ENCODE data around the gene DAGLA. TPM values are rescaled to one million over a fixed set of nuclear protein-coding genes. Genes with fewer than 3 reads are reported as not detected.
A peak's percentile ranks its signal among the peaks of the same experiment; 100 is the strongest.

Gene DAGLA
- total RNA-seq, 1 donor = 3.6 TPM

GRCh38 chr11:61697764-61698163 is 17.6 kb downstream of the DAGLA start:
- TF ChIP-seq CTCF (IDR thresholded peaks at IDR 0.05; ENCODE audit: extremely low read depth, low read depth, low read length) = no peak
- Histone ChIP-seq H3K27me3 (ENCODE audit: insufficient read depth, low read length) (no peaks in the 10 kb centered on the region), H4K20me1 (ENCODE audit: insufficient read depth, low read length) (peaks cover 61% of the 10 kb centered on the region), H3K9me3 (ENCODE audit: low read depth, low read length) (no peaks in the 10 kb centered on the region), H3K79me2 (ENCODE audit: insufficient read depth, low read length) (peaks cover 28% of the 10 kb centered on the region), H3K4me3 (ENCODE audit: insufficient read depth, low read length) (no peak overlapping the region), H2AFZ (ENCODE audit: low read length) (no peak overlapping the region), H3K4me1 (ENCODE audit: insufficient read depth, low read length) (peaks cover 27% of the 10 kb centered on the region), H3K36me3 (ENCODE audit: insufficient read depth, low read length) (no peaks in the 10 kb centered on the region), H3K27ac (ENCODE audit: low read depth, low read length) (no peak overlapping the region), H3K4me2 (ENCODE audit: insufficient read depth, low read length) (no peak overlapping the region)
- peak; percentile 55 for DNase-seq (ENCODE audit: insufficient read length, low spot score, missing footprints)

DNA sequence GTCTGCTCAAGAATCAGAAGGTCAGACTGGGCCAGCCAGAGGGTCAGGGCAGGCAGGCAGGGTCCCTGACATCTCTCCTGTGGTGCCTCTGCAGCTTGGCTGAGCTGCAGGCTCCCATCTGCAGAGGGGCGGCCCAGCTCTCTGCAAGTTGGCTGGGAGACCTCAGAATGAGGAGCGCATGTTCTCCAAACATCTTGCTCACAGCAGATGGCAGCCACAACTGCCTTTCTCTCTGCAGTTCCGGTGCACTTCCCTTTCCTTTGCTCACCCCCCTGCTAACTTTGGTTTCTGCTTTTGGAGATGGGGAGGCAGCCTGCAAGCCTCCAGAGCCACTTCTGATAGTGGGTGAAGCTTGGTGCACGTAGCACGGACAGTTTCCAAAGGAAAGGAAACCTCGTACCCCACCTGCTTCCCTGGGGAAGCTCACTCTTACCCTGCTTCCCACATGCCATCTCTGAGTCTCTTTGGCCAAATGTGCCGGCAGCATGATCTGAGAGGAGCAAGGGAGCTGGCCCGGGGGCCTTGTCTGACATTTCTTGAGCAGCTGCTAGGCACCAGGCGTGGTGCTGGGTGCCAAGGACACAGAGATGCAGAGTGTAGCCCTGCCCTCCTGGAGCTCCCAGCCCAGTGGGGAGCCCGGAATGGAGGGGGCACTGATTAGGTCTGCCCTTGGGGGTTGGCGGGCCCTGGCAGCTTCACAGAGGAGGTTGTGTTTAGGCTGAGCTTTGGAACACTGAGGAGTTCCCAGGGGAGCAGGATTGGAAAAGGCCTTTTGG is 18.2 kb downstream of the DAGLA start:
- TF ChIP-seq CTCF (IDR thresholded peaks at IDR 0.05; ENCODE audit: extremely low read depth, low read depth, low read length) = no peak
- H3K36me3 ChIP-seq (ENCODE audit: insufficient read depth, low read length) = no peaks in the 10 kb centered on the region
- no peaks in the 10 kb centered on the region for H3K9me3 ChIP-seq (ENCODE audit: low read depth, low read length)
- peaks cover 65% of the 10 kb centered on the region for H4K20me1 ChIP-seq (ENCODE audit: insufficient read depth, low read length)
- peaks cover 27% of the 10 kb centered on the region for H3K4me1 ChIP-seq (ENCODE audit: insufficient read depth, low read length)
- no peak overlapping the region for H3K4me3 ChIP-seq (ENCODE audit: insufficient read depth, low read length)
- H3K4me2 ChIP-seq (ENCODE audit: insufficient read depth, low read length) = no peak overlapping the region
- no peak overlapping the region for H2AFZ ChIP-seq (ENCODE audit: low read length)
- H3K27ac ChIP-seq (ENCODE audit: low read depth, low read length) = no peak overlapping the region
- no peaks in the 10 kb centered on the region for H3K27me3 ChIP-seq (ENCODE audit: insufficient read depth, low read length)
- peaks cover 29% of the 10 kb centered on the region for H3K79me2 ChIP-seq (ENCODE audit: insufficient read depth, low read length)
- DNase-seq (ENCODE audit: insufficient read length, low spot score, missing footprints) = peak; percentile 2

- Histone ChIP-seq H3K27ac (ENCODE audit: low read depth, low read length) (no peak overlapping the region), H4K20me1 (ENCODE audit: insufficient read depth, low read length) (peaks cover 73% of the 10 kb centered on the region), H3K9me3 (ENCODE audit: low read depth, low read length) (no peaks in the 10 kb centered on the region), H3K4me1 (ENCODE audit: insufficient read depth, low read length) (peaks cover 19% of the 10 kb centered on the region), H3K4me3 (ENCODE audit: insufficient read depth, low read length) (no peak overlapping the region), H3K27me3 (ENCODE audit: insufficient read depth, low read length) (no peaks in the 10 kb centered on the region), H3K79me2 (ENCODE audit: insufficient read depth, low read length) (peaks cover 32% of the 10 kb centered on the region), H3K4me2 (ENCODE audit: insufficient read depth, low read length) (no peak overlapping the region), H2AFZ (ENCODE audit: low read length) (no peak overlapping the region), H3K36me3 (ENCODE audit: insufficient read depth, low read length) (no peaks in the 10 kb centered on the region)
- DNase-seq (ENCODE audit: insufficient read length, low spot score, missing footprints) = no peak
- no peak for TF ChIP-seq CTCF (IDR thresholded peaks at IDR 0.05; ENCODE audit: extremely low read depth, low read depth, low read length)
Observed at GRCh38 chr11:61699737-61700160, 19.6 kb downstream of the DAGLA start.

DNA sequence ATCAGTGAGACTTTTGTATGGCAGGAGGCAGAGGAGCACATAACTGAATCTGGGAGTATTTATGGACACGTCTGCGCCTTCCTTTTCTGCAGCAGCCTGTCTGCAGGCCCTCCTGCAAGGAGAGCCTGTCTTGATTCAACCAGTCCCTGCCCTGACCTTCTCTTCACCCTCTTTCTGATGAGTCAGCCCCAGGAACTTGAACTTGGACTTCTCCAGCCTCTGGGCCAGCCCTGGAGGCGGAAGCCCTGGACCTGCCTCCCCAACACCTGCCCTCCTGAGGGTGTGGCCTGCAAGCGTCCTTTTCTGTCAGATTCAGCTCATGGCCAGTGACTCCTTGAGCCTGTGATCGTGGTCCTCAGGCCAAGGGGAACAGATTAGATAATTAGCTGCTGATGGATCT is 20.0 kb downstream of the DAGLA start:
- H2AFZ ChIP-seq (ENCODE audit: low read length) = no peak overlapping the region
- no peaks in the 10 kb centered on the region for H3K27me3 ChIP-seq (ENCODE audit: insufficient read depth, low read length)
- peaks cover 32% of the 10 kb centered on the region for H3K79me2 ChIP-seq (ENCODE audit: insufficient read depth, low read length)
- H3K4me1 ChIP-seq (ENCODE audit: insufficient read depth, low read length) = peaks cover 19% of the 10 kb centered on the region
- H3K36me3 ChIP-seq (ENCODE audit: insufficient read depth, low read length) = no peaks in the 10 kb centered on the region
- H4K20me1 ChIP-seq (ENCODE audit: insufficient read depth, low read length) = peaks cover 71% of the 10 kb centered on the region
- no peak overlapping the region for H3K27ac ChIP-seq (ENCODE audit: low read depth, low read length)
- no peak for TF ChIP-seq CTCF (IDR thresholded peaks at IDR 0.05; ENCODE audit: extremely low read depth, low read depth, low read length)
- DNase-seq (ENCODE audit: insufficient read length, low spot score, missing footprints) = peak; percentile 96
- no peaks in the 10 kb centered on the region for H3K9me3 ChIP-seq (ENCODE audit: low read depth, low read length)
- H3K4me2 ChIP-seq (ENCODE audit: insufficient read depth, low read length) = no peak overlapping the region
- H3K4me3 ChIP-seq (ENCODE audit: insufficient read depth, low read length) = no peak overlapping the region

All from osteoblast (primary cell).